ENCODE data around the gene MCRIP2. TPM values are rescaled to one million over a fixed set of nuclear protein-coding genes. Genes with fewer than 3 reads are reported as not detected.

MCRIP2 gene
- total and polyA plus RNA-seq, 9 of the 15 experiments (the other 6 are each of a cell fraction or from before 2014, with no cell fraction given) = 0.80 to 120 (median 35.2) TPM

GRCh38 chr16:609316-609715 lies 32.3 kb upstream of the MCRIP2 start:
- peaks cover 0 to 26% of the 10 kb centered on the region in 2 experiments; a peak in 2 of 5 replicates for H3K4me1 ChIP-seq (replicated peaks in 1 of 2; ENCODE audit: control insufficient read depth in 2 of 2, insufficient read depth in 2 of 2, low read length in 2 of 2)
- 83% methylated on average over 9 of the region's 13 CpGs for WGBS (ENCODE audit: insufficient coverage, low coverage, missing lambda C conversion rate)
- no peaks in the 10 kb centered on the region for H3K27me3 ChIP-seq (ENCODE audit: control insufficient read depth in 2 of 2, insufficient read depth in 2 of 2, low read length in 2 of 2)
- peaks cover 30% of the 10 kb centered on the region for H3K79me2 ChIP-seq (ENCODE audit: control insufficient read depth, insufficient read depth, low read length)
- in situ Hi-C loops (cut with MboI) = no loop called here
- peaks cover 7% of the 10 kb centered on the region; the same call in 1 of the 3 replicates for H3K36me3 ChIP-seq (ENCODE audit: control insufficient read depth, insufficient read depth, low read length)
- ChIA-PET CTCF (ENCODE audit: low intra/inter-chr PET ratio) (no interaction called here), POLR2A (interaction anchor here (0.6 to 1.1 kb wide), 3 partner anchors 13 to 16 kb away, joined by 3 to 7 read pairs (median 5); no protein-coding TSS in a partner anchor)
- BruUV-seq (replicated peaks) = no TSS peak
- H4K20me1 ChIP-seq (replicated peaks; ENCODE audit: control insufficient read depth, insufficient read depth, low read length) = no peaks in the 10 kb centered on the region
- TF ChIP-seq DIDO1 (tag; IDR thresholded peaks at IDR 0.05; ENCODE audit: low read depth) = no peak
- TF ChIP-seq TCF15 (CRISPR knock-in tag; IDR thresholded peaks at IDR 0.05) = no peak
- H3K9ac ChIP-seq (ENCODE audit: insufficient read depth in 1 of 2, low read depth in 2 of 2, low read length in 2 of 2) = no peak overlapping the region
- H3K4me3 ChIP-seq = no peak overlapping the region
- no peak for FAIRE-seq
- H3K9me3 ChIP-seq (replicated peaks; ENCODE audit: control insufficient read depth, insufficient read depth, low read depth, low read length) = peaks cover 4% of the 10 kb centered on the region; the same call in 1 of the 2 replicates
- ATAC-seq = no peak
- H3K4me2 ChIP-seq (ENCODE audit: insufficient read depth, low read length) = no peak overlapping the region
- intact Hi-C loops (cut with micrococcal nuclease) = no loop called here
- DNase-seq (ENCODE audit: extremely low read depth in 1 of 4, low spot score in 3 of 4) = no peak
- H2AFZ ChIP-seq (ENCODE audit: low read depth, low read length) = no peak overlapping the region
- H3K9me1 ChIP-seq (ENCODE audit: control insufficient read depth, insufficient read depth, low read length) = no peaks in the 10 kb centered on the region
- H3K27ac ChIP-seq (ENCODE audit: extremely low read depth, low read depth, low read length) = no peak overlapping the region

GRCh38 chr16:609984-610383 lies 31.6 kb upstream of the MCRIP2 start:
- Histone ChIP-seq H3K36me3 (ENCODE audit: control insufficient read depth, insufficient read depth, low read length) (peaks cover 8% of the 10 kb centered on the region; the same call in 1 of the 3 replicates), H3K27me3 (ENCODE audit: control insufficient read depth in 2 of 2, insufficient read depth in 2 of 2, low read length in 2 of 2) (no peaks in the 10 kb centered on the region), H3K27ac (ENCODE audit: extremely low read depth, low read depth, low read length) (no peak overlapping the region), H3K4me1 (replicated peaks in 1 of 2; ENCODE audit: control insufficient read depth in 2 of 2, insufficient read depth in 2 of 2, low read length in 2 of 2) (peaks cover 0 to 26% of the 10 kb centered on the region in 2 experiments; a peak in 2 of 5 replicates), H3K79me2 (ENCODE audit: control insufficient read depth, insufficient read depth, low read length) (peaks cover 26% of the 10 kb centered on the region), H3K9me3 (replicated peaks; ENCODE audit: control insufficient read depth, insufficient read depth, low read depth, low read length) (peaks cover 4% of the 10 kb centered on the region; the same call in 1 of the 2 replicates), H3K9ac (ENCODE audit: insufficient read depth in 1 of 2, low read depth in 2 of 2, low read length in 2 of 2) (peak overlapping the region in 1 of 2 experiments; percentile 26; a peak in 1 of 4 replicates), H3K4me2 (ENCODE audit: insufficient read depth, low read length) (no peak overlapping the region), H3K4me3 (no peak overlapping the region), H2AFZ (ENCODE audit: low read depth, low read length) (no peak overlapping the region), H3K9me1 (ENCODE audit: control insufficient read depth, insufficient read depth, low read length) (no peaks in the 10 kb centered on the region), H4K20me1 (replicated peaks; ENCODE audit: control insufficient read depth, insufficient read depth, low read length) (no peaks in the 10 kb centered on the region)
- BruUV-seq (replicated peaks) = no TSS peak
- DNase-seq (ENCODE audit: extremely low read depth in 1 of 4, low spot score in 3 of 4) (no peak), ATAC-seq (no peak), FAIRE-seq (no peak)
- POLR2A ChIA-PET = interaction anchor here (0.5 to 1.4 kb wide), 5 partner anchors 10 to 1546 kb away, joined by 3 to 7 read pairs (median 4); partner anchors contain the start of gene TRAF7
- 93% methylated on average over 13 of the region's 14 CpGs for WGBS (ENCODE audit: insufficient coverage, low coverage, missing lambda C conversion rate)
- intact Hi-C loops (cut with micrococcal nuclease) = no loop called here
- in situ Hi-C loops (cut with MboI) = no loop called here
- CTCF ChIA-PET (ENCODE audit: low intra/inter-chr PET ratio) = no interaction called here
- TF ChIP-seq ZNF280A (IDR thresholded peaks at IDR 0.05; ENCODE audit: low read depth, partially characterized antibody) (no peak), ZNF830 (CRISPR knock-in tag; IDR thresholded peaks at IDR 0.05) (no peak), KLF16 (IDR thresholded peaks at IDR 0.05) (no peak), ZNF133 (CRISPR knock-in tag; IDR thresholded peaks at IDR 0.05) (no peak), BRD9 (IDR thresholded peaks at IDR 0.05; ENCODE audit: low read depth, partially characterized antibody) (no peak), CTBP1 (IDR thresholded peaks at IDR 0.05; ENCODE audit: borderline replicate concordance) (no peak), ZHX1 (conservative IDR thresholded peaks at IDR 0.05; ENCODE audit: low read length) (no peak), SIX5 (IDR thresholded peaks at IDR 0.05; ENCODE audit: borderline replicate concordance in 1 of 2, insufficient read depth in 1 of 2, low read depth in 1 of 2, low read length in 2 of 2) (no peak), PTTG1 (tag; IDR thresholded peaks at IDR 0.05; ENCODE audit: low read depth) (no peak), DIDO1 (tag; IDR thresholded peaks at IDR 0.05; ENCODE audit: low read depth) (no peak)
